H9 (cell line): ENCODE data around the gene CBFA2T2. TPM values are rescaled to one million over a fixed set of nuclear protein-coding genes. Genes with fewer than 3 reads are reported as not detected.

Experiments
- DNase-seq: peaks from one replicate; pipeline ENCODE4 v3.0.0-alpha.2; 2017
- H2AFZ ChIP-seq: one replicate; pipeline ENCODE4 v1.6.1; 2013; ENCODE audit warnings: mild to moderate bottlenecking, low read length, control low read depth, moderate library complexity
- H2AK5ac ChIP-seq: 2 replicates; pipeline ENCODE4 v1.6.1; 2013; ENCODE audit warnings: low read length, control low read depth, mixed read lengths; ENCODE audit not compliant: insufficient read length
- H2BK120ac ChIP-seq: one replicate; pipeline ENCODE4 v1.6.1; 2013; ENCODE audit warnings: low read depth, mild to moderate bottlenecking, low read length, control low read depth, inconsistent platforms; ENCODE audit not compliant: poor library complexity, severe bottlenecking
- H2BK12ac ChIP-seq: 2 replicates; pipeline ENCODE4 v1.6.1; 2013; ENCODE audit warnings: low read length, control low read depth, mixed read lengths, low read depth; ENCODE audit not compliant: insufficient read length
- H2BK15ac ChIP-seq: 2 replicates; pipeline ENCODE4 v1.6.1; 2013; ENCODE audit warnings: low read depth, low read length, control low read depth
- H2BK20ac ChIP-seq: one replicate; pipeline ENCODE4 v1.6.1; 2013; ENCODE audit warnings: low read depth, mild to moderate bottlenecking, low read length, control low read depth, inconsistent platforms; ENCODE audit not compliant: poor library complexity, severe bottlenecking
- H2BK5ac ChIP-seq: 2 replicates; pipeline ENCODE4 v1.6.1; 2013; ENCODE audit warnings: low read length, control low read depth, mixed read lengths; ENCODE audit not compliant: insufficient read length
- H3K14ac ChIP-seq: 2 replicates; pipeline ENCODE4 v1.6.1; 2013; ENCODE audit warnings: low read length, control low read depth; ENCODE audit not compliant: insufficient read depth
- H3K18ac ChIP-seq: 2 replicates; pipeline ENCODE4 v1.6.1; 2013; ENCODE audit warnings: low read depth, mild to moderate bottlenecking, mixed read lengths, low read length, control low read depth; ENCODE audit not compliant: insufficient read length
- H3K23ac ChIP-seq: 2 replicates; pipeline ENCODE4 v1.6.1; 2013; ENCODE audit warnings: low read length, control low read depth, mixed read lengths, low read depth; ENCODE audit not compliant: insufficient read length
- H3K23me2 ChIP-seq: 2 replicates; pipeline ENCODE4 v1.6.1; 2013; ENCODE audit warnings: low read depth, mild to moderate bottlenecking, mixed read lengths, low read length, control low read depth; ENCODE audit not compliant: insufficient read length, poor library complexity, severe bottlenecking
- H3K27ac ChIP-seq: 2 replicates; pipeline ENCODE4 v1.5.1; 2013; ENCODE audit warnings: low read length, control low read depth, mixed read lengths, low read depth; ENCODE audit not compliant: insufficient read length
- H3K27me3 ChIP-seq: 2 replicates; pipeline ENCODE4 v1.6.1; 2013; ENCODE audit warnings: low read length, control low read depth, inconsistent platforms; ENCODE audit not compliant: insufficient read depth
- H3K4ac ChIP-seq: 2 replicates; pipeline ENCODE4 v1.6.1; 2013; ENCODE audit warnings: low read depth, mild to moderate bottlenecking, control low read depth, inconsistent platforms, low read length, moderate library complexity
- H3K4me1 ChIP-seq: 2 replicates; pipeline ENCODE4 v1.6.1; 2013; ENCODE audit warnings: low read length, control low read depth, inconsistent platforms; ENCODE audit not compliant: insufficient read depth
- H3K4me2 ChIP-seq: 2 replicates; pipeline ENCODE4 v1.6.1; 2013; ENCODE audit warnings: low read length, control low read depth, mixed read lengths; ENCODE audit not compliant: insufficient read length, insufficient read depth
- H3K56ac ChIP-seq: 2 replicates; pipeline ENCODE4 v1.6.1; 2013; ENCODE audit warnings: low read depth, mild to moderate bottlenecking, mixed read lengths, low read length, control low read depth; ENCODE audit not compliant: insufficient read length
- H3K79me1 ChIP-seq: 2 replicates; pipeline ENCODE4 v1.6.1; 2013; ENCODE audit warnings: low read depth, mild to moderate bottlenecking, moderate library complexity, low read length, control low read depth, inconsistent platforms; ENCODE audit not compliant: insufficient read depth, poor library complexity, severe bottlenecking
- H3K79me2 ChIP-seq: 2 replicates; pipeline ENCODE4 v1.6.1; 2013; ENCODE audit warnings: low read length, control low read depth, inconsistent platforms; ENCODE audit not compliant: insufficient read depth
- H3K9ac ChIP-seq: 2 replicates; pipeline ENCODE4 v1.6.1; 2013; ENCODE audit warnings: low read length, control low read depth, mixed read lengths; ENCODE audit not compliant: insufficient read length; ENCODE audit errors: extremely low read depth
- H3K9me3 ChIP-seq: one replicate; pipeline ENCODE4 v1.6.1; 2013; ENCODE audit warnings: low read depth, low read length, inconsistent platforms; ENCODE audit not compliant: control insufficient read depth
- H3T11ph ChIP-seq: one replicate; pipeline ENCODE4 v1.6.1; 2013; ENCODE audit warnings: mild to moderate bottlenecking, low read length, control low read depth, inconsistent platforms
- H4K20me1 ChIP-seq: one replicate; pipeline ENCODE4 v1.6.1; 2013; ENCODE audit not compliant: control insufficient read depth, insufficient read length, insufficient read depth
- H4K5ac ChIP-seq: 2 replicates; pipeline ENCODE4 v1.6.1; 2013; ENCODE audit warnings: low read depth, mild to moderate bottlenecking, mixed read lengths, low read length, control low read depth; ENCODE audit not compliant: insufficient read length
- H4K8ac ChIP-seq: replicated peaks from 2 replicates; pipeline ENCODE4 v1.6.1; 2013; ENCODE audit warnings: low read length, control low read depth, mixed read lengths, low read depth; ENCODE audit not compliant: insufficient read length
- H4K91ac ChIP-seq: 2 replicates; pipeline ENCODE4 v1.6.1; 2013; ENCODE audit warnings: low read depth, mild to moderate bottlenecking, moderate library complexity, mixed read lengths, low read length, control low read depth; ENCODE audit not compliant: insufficient read length
- H3K27ac Mint-ChIP-seq, 3 experiments: 2 replicates in 2 of 3; 3 replicates in 1 of 3; pipeline ENCODE4 v1.8.0; 2020 to 2021; ENCODE audit warnings: mixed read lengths in 3 of 3, mild to moderate bottlenecking in 1 of 3, moderate library complexity in 1 of 3
- H3K27me3 Mint-ChIP-seq: 2 replicates; pipeline ENCODE4 v1.8.0; 2021; ENCODE audit warnings: low read depth, mild to moderate bottlenecking, moderate library complexity, mixed read lengths
- H3K36me3 Mint-ChIP-seq, 3 experiments: 2 replicates in 2 of 3; 3 replicates in 1 of 3; pipeline ENCODE4 v1.8.0; 2020 to 2021; ENCODE audit warnings: low read depth in 3 of 3, mixed read lengths in 3 of 3; ENCODE audit not compliant: insufficient read depth in 1 of 3
- H3K4me1 Mint-ChIP-seq, 2 experiments: 2 replicates each; pipeline ENCODE4 v1.8.0; 2020; ENCODE audit warnings: mixed read lengths in 2 of 2
- H3K4me3 Mint-ChIP-seq, 2 experiments: 2 replicates in 1 of 2; 3 replicates in 1 of 2; pipeline ENCODE4 v1.8.0; 2020 to 2021; ENCODE audit warnings: mild to moderate bottlenecking in 2 of 2, mixed read lengths in 2 of 2, moderate library complexity in 1 of 2
- H3K9me3 Mint-ChIP-seq, 2 experiments: 2 replicates in 1 of 2; 3 replicates in 1 of 2; pipeline ENCODE4 v1.8.0; 2020; ENCODE audit warnings: mild to moderate bottlenecking in 2 of 2, mixed read lengths in 2 of 2, moderate library complexity in 1 of 2
- CTCF ChIP-seq: fragments of 200-600 bp; sonication (generic); conservative IDR thresholded peaks from 3 replicates; pipeline ENCODE4 v1.8.0; 2021; ENCODE audit warnings: antibody characterized with exemption, mild to moderate bottlenecking
- WGBS: extraction: QIAGEN DNeasy Blood & Tissue Kit; methylation state at CpG from one replicate; pipeline ENCODE4 v1.1.7; 2013; ENCODE audit warnings: missing lambda C conversion rate, low lambda C conversion rate, mixed read lengths; ENCODE audit not compliant: insufficient read length; ENCODE audit errors: extremely low coverage; 5-methylcytosine and 5-hydroxymethylcytosine counted together
- total RNA-seq: library from RNA; stranded (reverse); gene quantifications from 2 replicates; pipeline ENCODE4 v1.2.1, GENCODE V29; 2021

The CBFA2T2 gene
- total RNA-seq, 1 experiment from 2014 or later: 11.2 TPM

- Histone ChIP-seq H3K18ac (no peak overlapping the region), H2BK5ac (no peak overlapping the region), H4K5ac (no peak overlapping the region), H3T11ph (no peak overlapping the region), H3K79me1 (no peaks in the 10 kb centered on the region), H3K9me3 (no peaks in the 10 kb centered on the region), H4K8ac (no peak overlapping the region), H3K27me3 (no peaks in the 10 kb centered on the region), H3K23me2 (no peaks in the 10 kb centered on the region), H2AFZ (no peak overlapping the region), H3K14ac (no peak overlapping the region), H3K4me2 (no peak overlapping the region), H2BK120ac (no peak overlapping the region), H3K27ac (no peak overlapping the region), H2AK5ac (no peak overlapping the region), H4K20me1 (no peaks in the 10 kb centered on the region), H3K9ac (no peak overlapping the region), H2BK12ac (no peak overlapping the region), H2BK20ac (no peak overlapping the region), H3K4me1 (no peaks in the 10 kb centered on the region), H3K56ac (no peak overlapping the region), H2BK15ac (no peak overlapping the region), H3K79me2 (no peaks in the 10 kb centered on the region), H4K91ac (no peak overlapping the region), H3K23ac (no peak overlapping the region), H3K4ac (no peak overlapping the region)
- Mint-ChIP-seq H3K36me3 (no peaks in the 10 kb centered on the region), H3K27me3 (peaks cover 3% of the 10 kb centered on the region), H3K9me3 (no peaks in the 10 kb centered on the region; a peak in 1 of 5 replicates), H3K4me3 (no peak overlapping the region), H3K27ac (no peak overlapping the region), H3K4me1 (peaks cover 17 to 18% of the 10 kb centered on the region in 2 experiments)
- WGBS: no CpG with 5 or more reads among the region's 5 CpGs
- DNase-seq: no peak
- TF ChIP-seq CTCF: no peak
Observed at GRCh38 chr20:33460711-33461110, 29.2 kb upstream of the CBFA2T2 start.
